ENCODE results near the gene HSH2D.

DNA sequence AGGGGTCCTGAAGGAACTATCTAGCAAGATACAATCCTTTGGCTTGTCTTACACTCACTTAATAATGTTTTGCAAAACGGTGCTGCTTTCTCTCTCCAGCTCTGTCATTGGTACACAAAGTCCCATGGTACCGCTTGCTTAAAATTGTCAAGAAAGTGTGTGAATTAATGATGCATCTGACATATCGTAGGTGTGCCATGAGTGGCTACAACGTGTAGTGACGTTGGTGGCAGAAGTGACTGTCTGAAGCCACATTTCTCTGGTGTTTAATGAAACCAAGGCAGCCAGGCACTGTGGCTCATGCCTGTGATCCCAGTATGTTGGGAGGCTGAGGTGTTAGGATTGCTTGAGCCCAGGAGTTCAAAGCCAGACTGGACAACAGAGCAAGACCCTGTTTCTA lies 2.6 kb downstream of the HSH2D start:
- TF ChIP-seq, protein P1, sequence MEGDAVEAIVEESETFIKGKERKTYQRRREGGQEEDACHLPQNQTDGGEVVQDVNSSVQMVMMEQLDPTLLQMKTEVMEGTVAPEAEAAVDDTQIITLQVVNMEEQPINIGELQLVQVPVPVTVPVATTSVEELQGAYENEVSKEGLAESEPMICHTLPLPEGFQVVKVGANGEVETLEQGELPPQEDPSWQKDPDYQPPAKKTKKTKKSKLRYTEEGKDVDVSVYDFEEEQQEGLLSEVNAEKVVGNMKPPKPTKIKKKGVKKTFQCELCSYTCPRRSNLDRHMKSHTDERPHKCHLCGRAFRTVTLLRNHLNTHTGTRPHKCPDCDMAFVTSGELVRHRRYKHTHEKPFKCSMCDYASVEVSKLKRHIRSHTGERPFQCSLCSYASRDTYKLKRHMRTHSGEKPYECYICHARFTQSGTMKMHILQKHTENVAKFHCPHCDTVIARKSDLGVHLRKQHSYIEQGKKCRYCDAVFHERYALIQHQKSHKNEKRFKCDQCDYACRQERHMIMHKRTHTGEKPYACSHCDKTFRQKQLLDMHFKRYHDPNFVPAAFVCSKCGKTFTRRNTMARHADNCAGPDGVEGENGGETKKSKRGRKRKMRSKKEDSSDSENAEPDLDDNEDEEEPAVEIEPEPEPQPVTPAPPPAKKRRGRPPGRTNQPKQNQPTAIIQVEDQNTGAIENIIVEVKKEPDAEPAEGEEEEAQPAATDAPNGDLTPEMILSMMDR (IDR thresholded peaks at IDR 0.05; ENCODE audit: low read depth, low read length) = no peak
- TF ChIP-seq EZH2phosphoT487 (IDR thresholded peaks at IDR 0.05; ENCODE audit: low read depth) = no peak

Measured in OCI-LY3 (cell line).